ENCODE measurements around the gene SCGN.
"Not testable (repeated sequence)": the region's sequence is repeated elsewhere in the genome, so short reads cannot be mapped to it uniquely, and the experiment has no call there.

Gene SCGN

GRCh38 chr6:25730907-25731306, 78.9 kb downstream of the SCGN start:
- DNase-seq (ENCODE audit: low read depth): no peak

- DNase-seq (ENCODE audit: low read depth): no peak
Observed at GRCh38 chr6:25731721-25732120, 79.7 kb downstream of the SCGN start.

- DNase-seq (ENCODE audit: low read depth): no peak
Observed at GRCh38 chr6:25732468-25733198, 80.6 kb downstream of the SCGN start.

GRCh38 chr6:25735261-25735660, 83.2 kb downstream of the SCGN start:
- DNase-seq (ENCODE audit: low read depth): no peak

- no peak for DNase-seq (ENCODE audit: low read depth)
Observed at GRCh38 chr6:25743868-25744267, 91.9 kb downstream of the SCGN start.

GRCh38 chr6:25745836-25746235, 93.8 kb downstream of the SCGN start:
- DNase-seq (ENCODE audit: low read depth): no peak

GRCh38 chr6:25746968-25747367, 95.0 kb downstream of the SCGN start:
- DNase-seq (ENCODE audit: low read depth): no peak

GRCh38 chr6:25747477-25747876, 95.5 kb downstream of the SCGN start:
- no peak for DNase-seq (ENCODE audit: low read depth)

- DNase-seq (ENCODE audit: low read depth): no peak
Observed at GRCh38 chr6:25748049-25748448, 96.0 kb downstream of the SCGN start.

- not testable (repeated sequence) for DNase-seq (ENCODE audit: low read depth)
Observed at GRCh38 chr6:25748601-25749517, 96.8 kb downstream of the SCGN start.

GRCh38 chr6:25749837-25750236, 97.8 kb downstream of the SCGN start:
- DNase-seq (ENCODE audit: low read depth): no peak

- DNase-seq (ENCODE audit: low read depth): no peak
Observed at GRCh38 chr6:25750906-25751305, 98.9 kb downstream of the SCGN start.
